Transverse colon (tissue), 4 donors: Measurements from ENCODE around the gene USP48. TPM values are rescaled to one million over a fixed set of nuclear protein-coding genes. Genes with fewer than 3 reads are reported as not detected.

Experiments used
- DNase-seq: peaks from one replicate; pipeline ENCODE4 v3.0.0-alpha.2; 2019
- H3K27ac ChIP-seq, 4 donors: fragments of 200-600 bp; sonication (generic); 2 replicates each; pipeline ENCODE4 v1.5.1; 2016 to 2018; ENCODE audit warnings: inconsistent platforms in 4 of 4
- H3K27me3 ChIP-seq: fragments of 200-600 bp; sonication (generic); 2 replicates; pipeline ENCODE4 v1.5.1; 2017; ENCODE audit warnings: inconsistent platforms
- H3K36me3 ChIP-seq, 4 donors: fragments of 200-600 bp; sonication (generic); 2 replicates each; pipeline ENCODE4 v1.5.1; 2017 to 2019; ENCODE audit warnings: inconsistent platforms in 4 of 4
- H3K4me1 ChIP-seq, 4 donors: fragments of 200-600 bp; sonication (generic); 2 replicates each; pipeline ENCODE4 v1.5.1; 2017 to 2020; ENCODE audit warnings: inconsistent platforms in 4 of 4
- H3K4me3 ChIP-seq, 4 donors: fragments of 200-600 bp; sonication (generic); 1 replicate in 1 of 4; 2 replicates in 3 of 4; pipeline versions ENCODE4 v1.5.1 to v1.6.1; 2017 to 2019; ENCODE audit warnings: inconsistent platforms in 4 of 4
- H3K9me3 ChIP-seq, 2 donors: fragments of 200-600 bp; sonication (generic); 2 replicates each; pipeline ENCODE4 v1.5.1; 2017 to 2019; ENCODE audit warnings: inconsistent platforms in 2 of 2
- EP300 ChIP-seq: sonication (generic); formaldehyde crosslinking; IDR thresholded peaks from one replicate; pipeline ENCODE4 v1.6.1; 2017; ENCODE audit warnings: antibody characterized with exemption, low read depth
- POLR2A ChIP-seq: fragments of 450-650 bp; IDR thresholded peaks from one replicate; pipeline ENCODE4 v1.6.1; 2016; ENCODE audit warnings: antibody characterized with exemption, mild to moderate bottlenecking, moderate library complexity
- POLR2AphosphoS5 ChIP-seq, 3 donors: sonication (generic); formaldehyde crosslinking; IDR thresholded peaks; one replicate each; pipeline ENCODE4 v1.6.1; 2016; ENCODE audit warnings: antibody characterized with exemption in 3 of 3
- WGBS, 2 donors: methylation state at CpG; one replicate each; pipeline ENCODE4 v1.1.5; 2018; ENCODE audit warnings: low coverage in 1 of 2; 5-methylcytosine and 5-hydroxymethylcytosine counted together
- in situ Hi-C, 4 donors: fragments of 200-750 bp; cut with MboI; loops; one replicate each; pipeline versions ENCODE4 v1.15.0 to v1.15.1; 2017; ENCODE audit warnings: low sequenced_read_pairs in 3 of 4, low pct_ligation_motif_present in 1 of 4, low pct_unique_long_range_greater_than_20kb in 1 of 4
- intact Hi-C: fragments of 100-400 bp; cut with DNase I; formaldehyde crosslinking; loops from one replicate; pipeline ENCODE4 v1.15.1; 2023; ENCODE audit warnings: low total_unique reads
- total RNA-seq, 4 donors: library from RNA; depleted of rRNA; stranded (reverse); fragments of >200 nt; gene quantifications; one replicate each; pipeline ENCODE4 v1.1.0, GENCODE V29; 2016
- TF ChIP-seq, protein P1 (sequence below), 5 experiments: fragments of 200-600 bp in 3 of 5; fragments of 450-650 bp in 2 of 5; sonication (generic) in 3 of 5; IDR thresholded peaks; 1 replicate in 2 of 5; 2 replicates in 3 of 5; pipeline ENCODE4 v1.5.1; 2016 to 2017; ENCODE audit warnings: antibody characterized with exemption in 5 of 5, inconsistent platforms in 3 of 5, mild to moderate bottlenecking in 2 of 5, moderate library complexity in 1 of 5

Gene USP48
- total RNA-seq, 4 donors from 2014 or later, result 48.4 to 87.3 (median 51.4) TPM

DNA sequence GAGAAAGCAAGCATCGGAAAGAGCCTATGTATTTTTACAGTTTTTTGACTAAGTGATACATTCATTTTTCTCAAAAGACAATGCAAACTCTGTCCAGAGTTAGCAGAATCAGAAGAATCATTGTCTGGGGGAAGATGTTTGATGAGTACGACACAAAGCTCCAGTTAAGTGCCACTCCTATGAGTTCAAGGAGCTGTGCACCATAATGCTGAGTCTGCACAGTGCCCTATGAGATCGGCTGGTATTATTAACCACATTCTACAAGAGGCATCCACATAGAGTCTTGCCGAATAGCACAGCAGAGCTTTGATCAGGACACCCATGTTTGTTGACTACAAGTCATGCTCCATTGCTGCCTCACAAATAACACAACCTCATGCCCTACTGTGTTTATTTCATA is 58.9 kb downstream of the USP48 start:
- peaks cover 0 to 63% (median 18%) of the 10 kb centered on the region in 4 donors for H3K36me3 ChIP-seq
- no peak overlapping the region for H3K27ac ChIP-seq
- no peak for TF ChIP-seq POLR2AphosphoS5 (IDR thresholded peaks at IDR 0.05)
- TF ChIP-seq, protein P1, sequence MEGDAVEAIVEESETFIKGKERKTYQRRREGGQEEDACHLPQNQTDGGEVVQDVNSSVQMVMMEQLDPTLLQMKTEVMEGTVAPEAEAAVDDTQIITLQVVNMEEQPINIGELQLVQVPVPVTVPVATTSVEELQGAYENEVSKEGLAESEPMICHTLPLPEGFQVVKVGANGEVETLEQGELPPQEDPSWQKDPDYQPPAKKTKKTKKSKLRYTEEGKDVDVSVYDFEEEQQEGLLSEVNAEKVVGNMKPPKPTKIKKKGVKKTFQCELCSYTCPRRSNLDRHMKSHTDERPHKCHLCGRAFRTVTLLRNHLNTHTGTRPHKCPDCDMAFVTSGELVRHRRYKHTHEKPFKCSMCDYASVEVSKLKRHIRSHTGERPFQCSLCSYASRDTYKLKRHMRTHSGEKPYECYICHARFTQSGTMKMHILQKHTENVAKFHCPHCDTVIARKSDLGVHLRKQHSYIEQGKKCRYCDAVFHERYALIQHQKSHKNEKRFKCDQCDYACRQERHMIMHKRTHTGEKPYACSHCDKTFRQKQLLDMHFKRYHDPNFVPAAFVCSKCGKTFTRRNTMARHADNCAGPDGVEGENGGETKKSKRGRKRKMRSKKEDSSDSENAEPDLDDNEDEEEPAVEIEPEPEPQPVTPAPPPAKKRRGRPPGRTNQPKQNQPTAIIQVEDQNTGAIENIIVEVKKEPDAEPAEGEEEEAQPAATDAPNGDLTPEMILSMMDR (IDR thresholded peaks at IDR 0.05), result no peak
- no peak for TF ChIP-seq POLR2A
- TF ChIP-seq EP300, result no peak
- no peak overlapping the region for H3K4me3 ChIP-seq
- DNase-seq, result no peak
- 90 to 100% methylated on average over 1 to 4 of the region's 4 CpGs for WGBS, 2 donors
- intact Hi-C loops (no loop called here), in situ Hi-C loops (no loop called here)
- no peaks in the 10 kb centered on the region for H3K4me1 ChIP-seq
- no peaks in the 10 kb centered on the region for H3K9me3 ChIP-seq
- H3K27me3 ChIP-seq, result no peaks in the 10 kb centered on the region

DNA sequence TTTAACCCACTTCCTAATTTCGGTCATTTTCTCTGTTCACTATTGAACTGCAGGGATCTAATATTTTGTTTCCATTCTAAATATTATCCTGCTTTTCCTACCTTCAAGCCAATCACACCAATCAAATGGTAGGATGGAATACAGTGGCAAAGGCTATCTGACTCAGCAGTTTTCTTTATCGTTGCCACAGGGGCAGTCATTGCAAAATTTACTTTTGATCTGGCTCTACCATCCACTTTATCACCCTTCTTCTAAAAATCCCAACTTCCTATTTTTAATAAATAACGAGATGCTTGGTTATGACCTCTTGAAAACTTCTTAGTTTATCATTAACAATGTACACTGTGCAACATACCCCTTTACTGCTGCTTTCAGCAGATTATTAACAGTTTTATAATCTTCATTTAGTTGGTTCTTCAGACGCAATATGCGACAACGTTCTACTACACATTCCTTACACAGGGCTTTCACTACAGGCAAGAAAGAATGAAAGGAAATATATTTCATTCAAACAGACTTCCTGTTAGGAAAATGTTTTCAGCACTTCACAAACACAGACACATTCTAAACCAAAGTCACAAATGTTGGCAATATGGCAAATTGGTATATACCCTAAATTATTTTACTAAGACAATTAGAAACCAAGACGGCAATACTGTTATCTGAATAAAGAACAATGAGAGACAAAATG is 61.5 kb downstream of the USP48 start:
- Histone ChIP-seq H3K4me1 (no peaks in the 10 kb centered on the region), H3K9me3 (no peaks in the 10 kb centered on the region), H3K4me3 (no peak overlapping the region), H3K36me3 (peaks cover 0 to 72% (median 20%) of the 10 kb centered on the region in 4 donors), H3K27ac (no peak overlapping the region), H3K27me3 (no peaks in the 10 kb centered on the region)
- intact Hi-C loops, result no loop called here
- DNase-seq, result no peak
- WGBS, 2 donors, result 82 to 84% methylated on average over 7 of the region's 7 CpGs
- in situ Hi-C loops, result no loop called here
- TF ChIP-seq EP300, result no peak
- TF ChIP-seq, protein P1 (IDR thresholded peaks at IDR 0.05), result no peak
- no peak for TF ChIP-seq POLR2A
- TF ChIP-seq POLR2AphosphoS5 (IDR thresholded peaks at IDR 0.05), result no peak

DNA sequence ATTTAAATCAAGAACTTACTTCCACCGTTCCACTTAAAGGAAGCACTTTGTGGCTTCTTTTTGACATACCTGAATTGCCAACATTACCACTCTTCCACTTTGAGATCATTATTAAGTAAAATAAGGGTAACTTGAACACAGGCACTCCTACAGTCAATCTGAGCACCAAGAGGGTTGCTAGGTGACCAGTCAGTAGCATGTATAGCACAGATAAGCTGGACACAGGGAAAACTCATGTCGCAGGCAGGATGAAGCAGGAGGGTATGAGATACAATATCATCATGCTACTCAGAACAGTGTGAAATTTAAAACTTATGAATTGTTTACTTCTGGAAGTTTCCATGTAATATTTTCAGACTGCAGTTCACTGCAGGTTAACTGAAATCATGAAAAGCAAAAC is 66.8 kb downstream of the USP48 start:
- Histone ChIP-seq H3K9me3 (no peaks in the 10 kb centered on the region), H3K4me3 (no peak overlapping the region), H3K27ac (no peak overlapping the region), H3K27me3 (no peaks in the 10 kb centered on the region), H3K36me3 (peaks cover 0 to 64% (median 30%) of the 10 kb centered on the region in 4 donors), H3K4me1 (no peaks in the 10 kb centered on the region)
- intact Hi-C loops (no loop called here), in situ Hi-C loops (no loop called here)
- 81 to 89% methylated on average over 2 of the region's 2 CpGs for WGBS, 2 donors
- no peak for TF ChIP-seq POLR2AphosphoS5 (IDR thresholded peaks at IDR 0.05)
- TF ChIP-seq EP300, result no peak
- TF ChIP-seq, protein P1 (IDR thresholded peaks at IDR 0.05), result no peak
- TF ChIP-seq POLR2A, result no peak
- no peak for DNase-seq

DNA sequence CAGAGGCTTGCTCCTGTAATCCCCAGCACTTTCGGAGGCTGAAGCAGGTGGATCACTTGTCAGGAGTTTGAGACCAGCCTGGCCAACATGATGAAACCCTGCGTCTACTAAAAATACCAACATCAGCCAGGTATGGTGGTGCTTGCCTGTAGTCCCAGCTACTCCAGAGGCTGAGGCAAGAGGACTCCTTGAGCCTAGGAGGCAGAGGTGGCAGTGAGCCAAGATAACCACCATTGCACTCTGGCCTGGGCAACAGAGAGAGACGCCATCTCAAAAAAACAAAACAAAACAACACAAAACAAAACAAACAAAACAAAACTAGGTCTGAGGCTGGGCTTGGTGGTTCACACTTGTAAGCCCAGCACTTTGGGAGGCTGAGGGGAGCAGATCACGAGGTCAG is 75.1 kb downstream of the USP48 start:
- Histone ChIP-seq H3K4me1 (no peaks in the 10 kb centered on the region), H3K36me3 (peaks cover 0 to 61% (median 19%) of the 10 kb centered on the region in 4 donors), H3K4me3 (no peak overlapping the region), H3K9me3 (no peaks in the 10 kb centered on the region), H3K27me3 (no peaks in the 10 kb centered on the region), H3K27ac (no peak overlapping the region)
- in situ Hi-C loops (no loop called here), intact Hi-C loops (no loop called here)
- TF ChIP-seq POLR2AphosphoS5 (IDR thresholded peaks at IDR 0.05), result no peak
- no peak for TF ChIP-seq POLR2A
- TF ChIP-seq, protein P1 (IDR thresholded peaks at IDR 0.05), result no peak
- no peak for TF ChIP-seq EP300
- WGBS, 2 donors, result 93 to 98% methylated on average over 4 of the region's 4 CpGs
- DNase-seq, result no peak
